CD4-positive, alpha-beta T cell treated with Interleukin-6 for 4 hours (primary cell): ENCODE data around the gene GSC2.

Source experiments
- DNase-seq: peaks from one replicate; pipeline ENCODE4 v3.0.0-alpha.2; 2020; ENCODE audit warnings: mixed read lengths

Gene GSC2, protein sequence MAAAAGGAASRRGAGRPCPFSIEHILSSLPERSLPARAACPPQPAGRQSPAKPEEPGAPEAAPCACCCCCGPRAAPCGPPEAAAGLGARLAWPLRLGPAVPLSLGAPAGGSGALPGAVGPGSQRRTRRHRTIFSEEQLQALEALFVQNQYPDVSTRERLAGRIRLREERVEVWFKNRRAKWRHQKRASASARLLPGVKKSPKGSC

GRCh38 chr22:19149991-19150390 is at the start of gene GSC2:
GSC2 (minus strand) TSS chr22:19150292; CDS start chr22:19150283, 9 bp downstream.
- DNase-seq, result no peak

GRCh38 chr22:19199479-19199878 is 49.4 kb upstream of the GSC2 start:
- DNase-seq, result no peak

- no peak for DNase-seq
Observed at GRCh38 chr22:19197997-19198865, 48.1 kb upstream of the GSC2 start.

GRCh38 chr22:19196841-19197612 is 46.9 kb upstream of the GSC2 start:
- DNase-seq, result no peak

- no peak for DNase-seq
Observed at GRCh38 chr22:19195796-19196731, 46.0 kb upstream of the GSC2 start.

DNA sequence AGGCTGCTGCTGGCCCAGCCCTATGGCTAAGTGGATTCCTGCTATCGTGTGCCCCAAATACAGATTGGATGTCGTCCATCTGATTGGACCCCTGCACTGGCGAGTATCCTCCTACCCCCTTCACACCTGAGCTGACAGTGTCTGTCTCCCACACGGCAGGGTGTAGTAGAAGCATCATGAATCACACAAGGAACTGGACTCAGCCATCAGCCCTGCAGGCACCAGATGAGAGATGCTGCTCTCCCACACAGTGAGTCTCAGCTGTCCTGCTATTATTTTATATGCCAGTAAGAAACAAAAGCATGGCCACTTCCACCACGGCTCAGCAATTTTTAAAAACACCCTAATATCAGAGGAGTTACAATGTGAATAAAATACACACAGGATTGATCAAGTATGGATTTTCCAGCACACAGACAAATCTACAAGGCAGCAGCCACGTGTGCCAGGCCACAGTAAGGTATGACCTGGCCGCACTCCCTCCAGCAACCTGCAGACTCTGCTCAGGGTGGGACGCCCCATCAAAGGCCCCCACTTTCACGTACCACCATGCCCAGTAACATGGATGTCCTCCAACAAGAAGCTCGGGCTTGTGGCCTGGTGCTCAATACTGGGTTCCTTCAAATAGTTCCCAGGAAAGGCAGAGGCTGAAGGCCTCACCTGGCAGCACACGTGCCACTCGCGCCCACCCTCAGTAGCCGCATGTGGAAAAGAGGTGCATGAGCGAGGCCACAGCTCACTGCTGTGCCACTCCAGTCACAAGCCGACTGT is 44.9 kb upstream of the GSC2 start:
- DNase-seq, result no peak

DNA sequence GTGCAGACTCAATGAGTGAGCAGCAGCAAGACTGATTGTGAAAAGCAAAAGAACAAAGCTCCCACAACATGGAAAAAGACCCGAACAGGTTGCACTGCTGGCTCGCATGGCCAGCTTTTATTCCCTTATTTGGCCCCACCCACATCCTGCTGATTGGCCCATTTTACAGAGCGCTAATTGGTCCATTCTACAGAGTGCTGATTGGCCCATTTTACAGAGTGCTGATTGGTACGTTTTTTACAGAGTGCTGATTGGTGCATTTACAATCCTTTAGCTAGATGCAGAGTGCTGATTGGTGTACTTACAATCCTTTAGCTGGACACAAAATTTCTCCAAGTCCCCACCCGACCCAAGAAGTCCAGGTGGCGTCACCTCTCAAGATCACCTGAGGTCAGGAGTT is 43.8 kb upstream of the GSC2 start:
- DNase-seq, result no peak

GRCh38 chr22:19187716-19188563 is 37.8 kb upstream of the GSC2 start:
- no peak for DNase-seq

GRCh38 chr22:19184276-19184997 is 34.3 kb upstream of the GSC2 start:
- no peak for DNase-seq

- no peak for DNase-seq
Observed at GRCh38 chr22:19183216-19183615, 33.1 kb upstream of the GSC2 start.

GRCh38 chr22:19182472-19183157 is 32.5 kb upstream of the GSC2 start:
- no peak for DNase-seq

- no peak for DNase-seq
Observed at GRCh38 chr22:19181786-19182471, 31.8 kb upstream of the GSC2 start.

DNA sequence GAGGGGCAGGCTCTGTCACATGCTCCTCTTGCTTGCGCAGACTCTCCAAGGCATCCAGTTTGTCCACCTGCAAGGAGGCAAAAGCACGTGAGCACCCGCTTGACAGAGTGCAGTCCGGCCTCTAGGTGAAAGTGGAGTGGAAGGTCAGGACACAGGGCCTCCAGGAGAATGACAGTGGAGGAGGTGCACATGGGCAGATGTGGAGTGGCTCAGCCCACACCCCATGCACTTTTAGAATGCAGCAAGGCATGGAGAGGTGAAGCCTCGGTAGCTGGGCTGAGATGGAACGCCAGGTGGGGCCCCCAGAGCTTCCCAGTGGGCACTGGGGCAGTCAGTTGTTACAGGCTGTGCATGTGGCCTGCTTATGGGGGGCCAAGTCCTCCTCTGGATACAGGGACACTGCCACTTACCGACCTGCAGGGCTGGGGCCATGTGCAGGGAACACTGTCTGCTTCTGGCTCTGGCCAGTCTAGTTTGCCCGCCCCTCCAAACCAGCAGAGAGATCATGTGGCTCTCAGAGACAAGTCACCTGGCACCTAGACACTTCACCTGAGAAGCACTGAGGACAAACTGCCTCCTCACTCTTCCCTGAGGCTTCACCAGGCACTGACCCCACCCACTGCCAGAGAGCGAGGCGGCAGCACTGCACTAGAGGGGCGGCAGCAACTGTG is 30.8 kb upstream of the GSC2 start:
- no peak for DNase-seq

GRCh38 chr22:19180234-19180633 is 30.1 kb upstream of the GSC2 start:
- no peak for DNase-seq

GRCh38 chr22:19179497-19180048 is 29.5 kb upstream of the GSC2 start:
- DNase-seq, result peak; percentile 54

GRCh38 chr22:19178657-19179496 is 28.8 kb upstream of the GSC2 start, which contains the start of gene SLC25A1:
SLC25A1 (minus strand) TSS chr22:19178736; CDS start chr22:19178673, 63 bp downstream.
- peak; percentile 95 for DNase-seq
